Thyroid gland (tissue), 4 donors: Measurements from ENCODE around the gene ATOH7.

ENCODE experiments used
- CTCF ChIP-seq, 6 experiments: fragments of 200-600 bp in 3 of 6; fragments of 450-650 bp in 3 of 6; sonication (generic) in 3 of 6; IDR thresholded peaks; one replicate each; pipeline ENCODE4 v1.5.1; 2016 to 2019; ENCODE audit warnings: antibody characterized with exemption in 6 of 6, mild to moderate bottlenecking in 2 of 6, inconsistent platforms in 1 of 6, moderate library complexity in 1 of 6
- POLR2A ChIP-seq, 2 donors: fragments of 450-650 bp; IDR thresholded peaks; one replicate each; pipeline ENCODE4 v1.6.1; 2017; ENCODE audit warnings: antibody characterized with exemption in 2 of 2, mild to moderate bottlenecking in 2 of 2, moderate library complexity in 1 of 2

- no peak for TF ChIP-seq CTCF (IDR thresholded peaks at IDR 0.05)
- no peak for TF ChIP-seq POLR2A (IDR thresholded peaks at IDR 0.05)
Observed at GRCh38 chr10:68239596-68240150, 7.8 kb upstream of the ATOH7 start.
